ENCODE measurements around the gene FAM78A.
"Not testable (repeated sequence)": the region's sequence is repeated elsewhere in the genome, so short reads cannot be mapped to it uniquely, and the experiment has no call there.

FAM78A gene

GRCh38 chr9:131270171-131271015 lies 5.9 kb downstream of the FAM78A start:
- H3K4me3 ChIP-seq (ENCODE audit: low read depth, low read length): no peak overlapping the region

GRCh38 chr9:131266266-131267229 lies 9.8 kb downstream of the FAM78A start:
- H3K4me3 ChIP-seq (ENCODE audit: low read depth, low read length): no peak overlapping the region

GRCh38 chr9:131264231-131264630 lies 12.1 kb downstream of the FAM78A start:
- no peak overlapping the region for H3K4me3 ChIP-seq (ENCODE audit: low read depth, low read length)

- H3K4me3 ChIP-seq (ENCODE audit: low read depth, low read length): no peak overlapping the region
These were observed 12.6 kb downstream of the FAM78A start for GRCh38 chr9:131263701-131264100.

- not testable (repeated sequence) for H3K4me3 ChIP-seq (ENCODE audit: low read depth, low read length)
These were observed 13.3 kb downstream of the FAM78A start for GRCh38 chr9:131263033-131263343.

- no peak overlapping the region for H3K4me3 ChIP-seq (ENCODE audit: low read depth, low read length)
These were observed 13.8 kb downstream of the FAM78A start for GRCh38 chr9:131262327-131263032.

GRCh38 chr9:131260751-131261452 lies 15.4 kb downstream of the FAM78A start:
- no peak overlapping the region for H3K4me3 ChIP-seq (ENCODE audit: low read depth, low read length)

- no peak overlapping the region for H3K4me3 ChIP-seq (ENCODE audit: low read depth, low read length)
These were observed 16.3 kb downstream of the FAM78A start for GRCh38 chr9:131259916-131260597.

- H3K4me3 ChIP-seq (ENCODE audit: low read depth, low read length): no peak overlapping the region
These were observed 16.8 kb downstream of the FAM78A start for GRCh38 chr9:131259432-131259898.

- no peak overlapping the region for H3K4me3 ChIP-seq (ENCODE audit: low read depth, low read length)
These were observed 17.4 kb downstream of the FAM78A start for GRCh38 chr9:131258698-131259431.

GRCh38 chr9:131258186-131258585 lies 18.1 kb downstream of the FAM78A start:
- H3K4me3 ChIP-seq (ENCODE audit: low read depth, low read length): no peak overlapping the region

- H3K4me3 ChIP-seq (ENCODE audit: low read depth, low read length): no peak overlapping the region
These were observed 18.9 kb downstream of the FAM78A start for GRCh38 chr9:131257266-131258025.

- no peak overlapping the region for H3K4me3 ChIP-seq (ENCODE audit: low read depth, low read length)
These were observed 20.6 kb downstream of the FAM78A start for GRCh38 chr9:131255676-131256197.

- no peak overlapping the region for H3K4me3 ChIP-seq (ENCODE audit: low read depth, low read length)
These were observed 21.7 kb downstream of the FAM78A start for GRCh38 chr9:131254626-131255025.

- H3K4me3 ChIP-seq (ENCODE audit: low read depth, low read length): no peak overlapping the region
These were observed 22.3 kb downstream of the FAM78A start for GRCh38 chr9:131253891-131254491.

- no peak overlapping the region for H3K4me3 ChIP-seq (ENCODE audit: low read depth, low read length)
These were observed 24.2 kb downstream of the FAM78A start for GRCh38 chr9:131252120-131252519.

GRCh38 chr9:131246618-131247017 lies 29.7 kb downstream of the FAM78A start:
- no peak overlapping the region for H3K4me3 ChIP-seq (ENCODE audit: low read depth, low read length)

GRCh38 chr9:131244331-131244730 lies 32.0 kb downstream of the FAM78A start:
- H3K4me3 ChIP-seq (ENCODE audit: low read depth, low read length): not testable (repeated sequence)
